ENCODE results near the gene ARHGAP26. TPM values are rescaled to one million over a fixed set of nuclear protein-coding genes. Genes with fewer than 3 reads are reported as not detected.
"Not testable (repeated sequence)": the region's sequence is repeated elsewhere in the genome, so short reads cannot be mapped to it uniquely, and the experiment has no call there.

The ARHGAP26 gene
- total RNA-seq, 1 donor from 2014 or later = 20.0 TPM

DNA sequence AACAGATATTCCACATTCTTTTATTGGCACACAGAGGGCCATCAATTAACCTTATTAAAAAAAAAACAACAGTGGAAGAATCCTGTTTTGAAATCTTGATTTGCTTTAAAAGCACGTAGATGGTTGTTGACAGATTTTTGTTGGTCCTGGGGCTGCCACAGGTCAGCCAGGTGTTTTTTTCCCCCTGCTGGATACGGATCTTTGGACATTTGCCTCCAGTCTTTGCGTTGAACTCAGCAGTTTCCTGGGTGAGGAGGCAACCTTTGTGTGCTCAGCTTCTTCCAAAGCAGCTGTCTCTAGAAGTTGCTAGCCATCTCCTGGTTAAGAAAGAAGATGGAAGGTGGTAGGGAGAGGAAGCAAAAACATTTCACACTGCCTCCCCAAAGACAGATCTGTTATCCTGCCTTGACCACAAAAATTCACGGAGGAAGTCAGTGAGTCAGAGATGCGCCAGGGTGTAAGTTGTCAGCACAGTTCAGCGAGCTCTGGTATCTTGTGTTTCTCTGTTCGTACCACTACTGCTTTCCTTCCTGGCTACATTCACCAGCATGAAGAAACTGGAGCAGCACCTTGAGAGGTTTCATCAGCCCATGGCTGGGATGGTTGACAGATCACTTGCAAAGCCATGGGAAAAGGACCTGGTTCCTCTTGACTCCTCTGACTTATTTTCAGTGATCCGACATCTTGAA, 207.3 kb downstream of the ARHGAP26 start:
- peaks cover 7% of the 10 kb centered on the region for H3K9me3 Mint-ChIP-seq
- peaks cover 93% of the 10 kb centered on the region for H3K4me1 Mint-ChIP-seq (ENCODE audit: low read depth)
- H3K4me3 Mint-ChIP-seq = peak overlapping the region; percentile 76
- DNase-seq (ENCODE audit: low spot score) = peak; percentile 55
- H3K27me3 Mint-ChIP-seq (ENCODE audit: insufficient read depth) = no peaks in the 10 kb centered on the region
- peaks cover 15% of the 10 kb centered on the region for H3K36me3 Mint-ChIP-seq (ENCODE audit: low read depth)
- H3K27ac Mint-ChIP-seq = peak overlapping the region; percentile 92
- intact Hi-C loops (cut with micrococcal nuclease) = loop anchor here (1.0 to 2.0 kb wide), 2 partner anchors 23 to 150 kb away; no protein-coding TSS in a partner anchor

DNA sequence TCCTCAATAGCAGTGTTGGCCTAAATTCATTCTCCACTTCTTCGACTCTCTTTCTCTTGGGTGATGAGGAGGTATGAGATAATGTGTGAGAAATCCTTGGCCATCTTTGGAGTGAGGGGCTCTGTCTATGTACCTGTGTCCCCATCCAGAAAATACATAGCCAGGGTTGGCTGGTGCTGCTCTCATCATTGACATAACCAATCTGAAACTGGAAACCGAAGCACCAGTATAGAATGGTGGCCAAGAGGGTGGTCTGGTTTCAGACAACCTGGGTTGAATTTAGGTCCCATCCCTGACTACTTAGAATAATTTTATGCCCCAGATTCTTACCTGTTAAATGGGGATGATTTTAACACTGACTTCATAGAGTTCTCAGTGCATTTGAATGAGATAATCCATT, 208.1 kb downstream of the ARHGAP26 start:
- peak overlapping the region; percentile 92 for H3K27ac Mint-ChIP-seq
- DNase-seq (ENCODE audit: low spot score) = no peak
- intact Hi-C loops (cut with micrococcal nuclease) = no loop called here
- peaks cover 7% of the 10 kb centered on the region for H3K9me3 Mint-ChIP-seq
- H3K27me3 Mint-ChIP-seq (ENCODE audit: insufficient read depth) = no peaks in the 10 kb centered on the region
- H3K36me3 Mint-ChIP-seq (ENCODE audit: low read depth) = peaks cover 15% of the 10 kb centered on the region
- H3K4me3 Mint-ChIP-seq = no peak overlapping the region
- H3K4me1 Mint-ChIP-seq (ENCODE audit: low read depth) = peaks cover 93% of the 10 kb centered on the region

DNA sequence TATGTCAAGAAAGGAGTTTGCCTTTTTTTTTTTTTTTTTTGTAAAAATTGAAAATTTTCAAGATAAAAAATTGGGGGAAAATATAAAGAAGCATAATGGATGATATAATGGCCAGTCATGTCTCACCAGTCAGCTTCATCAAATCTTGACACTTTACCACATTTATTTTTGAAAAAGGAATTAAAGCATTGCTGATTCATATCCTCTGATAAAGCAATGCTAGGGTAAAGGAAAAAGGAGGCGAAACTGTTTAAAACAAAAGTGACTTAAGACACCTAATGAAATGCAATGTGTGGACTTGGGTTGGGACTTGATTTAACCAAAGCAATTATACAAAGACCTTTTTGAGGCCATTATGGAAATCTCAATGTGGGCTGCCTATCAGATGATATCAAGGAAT, 208.5 kb downstream of the ARHGAP26 start:
- peaks cover 91% of the 10 kb centered on the region for H3K4me1 Mint-ChIP-seq (ENCODE audit: low read depth)
- intact Hi-C loops (cut with micrococcal nuclease) = no loop called here
- H3K27ac Mint-ChIP-seq = no peak overlapping the region
- H3K27me3 Mint-ChIP-seq (ENCODE audit: insufficient read depth) = no peaks in the 10 kb centered on the region
- H3K9me3 Mint-ChIP-seq = peaks cover 7% of the 10 kb centered on the region
- H3K36me3 Mint-ChIP-seq (ENCODE audit: low read depth) = peaks cover 15% of the 10 kb centered on the region
- H3K4me3 Mint-ChIP-seq = no peak overlapping the region
- no peak for DNase-seq (ENCODE audit: low spot score)

DNA sequence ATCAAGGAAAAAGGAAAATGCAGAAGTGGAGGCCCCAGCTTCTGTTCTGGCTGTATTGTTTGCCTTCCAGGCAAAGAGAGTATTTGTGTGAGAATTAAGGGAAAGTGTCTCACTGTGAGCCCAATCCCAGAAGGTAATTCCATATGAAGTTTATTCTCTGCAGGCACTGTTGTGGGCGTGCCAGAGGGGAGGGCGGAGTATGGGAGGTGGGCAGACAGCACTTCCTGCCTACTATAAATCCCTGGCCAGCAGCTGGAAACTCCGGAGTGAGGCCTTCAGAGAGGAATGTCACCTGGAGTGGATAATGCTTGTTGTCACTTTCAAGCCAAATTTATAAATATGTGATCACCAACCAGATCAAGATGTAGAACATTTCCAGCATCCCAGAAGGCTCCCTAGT, 209.5 kb downstream of the ARHGAP26 start:
- intact Hi-C loops (cut with micrococcal nuclease) = no loop called here
- Mint-ChIP-seq H3K27ac (no peak overlapping the region), H3K27me3 (ENCODE audit: insufficient read depth) (no peaks in the 10 kb centered on the region), H3K4me3 (no peak overlapping the region), H3K36me3 (ENCODE audit: low read depth) (peaks cover 14% of the 10 kb centered on the region), H3K4me1 (ENCODE audit: low read depth) (peaks cover 91% of the 10 kb centered on the region), H3K9me3 (peaks cover 6% of the 10 kb centered on the region)
- no peak for DNase-seq (ENCODE audit: low spot score)

DNA sequence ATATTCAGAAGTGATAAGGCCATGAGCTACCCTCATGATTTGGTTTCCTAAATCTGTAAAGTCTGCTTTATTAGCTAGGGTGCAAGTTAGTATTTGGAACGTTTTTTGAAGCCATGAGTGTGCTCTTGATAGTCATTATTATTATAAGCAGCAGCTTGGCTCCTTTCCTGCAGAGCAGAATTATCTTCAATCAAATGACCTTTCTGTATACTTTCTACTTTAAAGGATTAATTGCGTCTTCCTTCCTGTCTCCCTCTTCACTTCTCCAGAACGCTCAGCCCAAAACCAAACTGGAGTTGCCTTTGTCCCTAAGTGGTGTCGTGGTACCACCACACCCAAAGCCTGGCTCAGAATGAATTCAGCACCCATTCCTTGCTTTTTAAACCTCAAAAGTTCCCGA, 211.3 kb downstream of the ARHGAP26 start:
- intact Hi-C loops (cut with micrococcal nuclease) = no loop called here
- peaks cover 6% of the 10 kb centered on the region for H3K9me3 Mint-ChIP-seq

DNA sequence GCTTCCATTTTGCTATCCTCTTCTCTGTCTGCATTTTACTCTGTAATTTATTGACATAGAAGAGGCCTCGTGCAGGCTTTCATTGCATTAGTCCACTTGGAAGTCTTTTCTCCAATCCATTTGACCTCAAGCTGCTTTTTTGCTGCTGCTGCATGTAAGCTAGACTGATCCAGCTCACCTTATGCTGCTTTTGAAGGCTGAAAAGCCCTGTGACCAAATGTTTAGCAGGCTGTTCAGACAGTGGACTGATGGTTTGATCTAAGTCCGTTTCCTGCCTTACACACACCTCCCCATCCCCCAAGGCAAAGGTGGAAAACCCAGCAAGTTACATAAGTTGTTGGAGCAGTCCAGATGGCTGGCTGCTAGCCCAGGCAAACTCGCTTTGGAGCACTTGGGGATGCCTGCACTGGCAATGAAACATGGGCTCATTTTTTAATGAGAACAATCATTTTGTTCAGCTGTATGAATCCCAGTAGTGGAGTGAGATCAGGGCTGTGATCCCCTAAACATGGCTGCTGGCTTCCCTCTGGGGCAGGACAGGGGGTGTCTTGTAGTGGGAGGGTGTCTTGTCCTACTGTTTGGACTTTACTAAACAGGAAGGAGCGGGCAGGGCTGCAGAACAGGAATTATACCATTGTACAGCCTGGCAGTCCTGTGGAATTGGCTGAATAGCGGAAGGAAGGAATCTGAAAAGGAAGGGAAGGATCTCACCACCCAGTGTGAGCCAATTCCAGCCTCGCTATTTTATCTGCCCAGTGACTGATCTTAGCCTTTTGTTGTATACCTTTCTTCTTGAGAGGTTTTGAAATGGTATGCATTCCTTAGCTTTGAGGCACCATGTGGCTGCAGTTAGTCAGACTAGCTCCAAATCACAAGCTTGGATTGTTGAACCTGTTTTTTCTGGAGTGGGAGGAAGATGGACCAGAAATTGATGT, 212.0 kb downstream of the ARHGAP26 start:
- H3K4me3 Mint-ChIP-seq = no peak overlapping the region
- no peaks in the 10 kb centered on the region for H3K27me3 Mint-ChIP-seq (ENCODE audit: insufficient read depth)
- H3K9me3 Mint-ChIP-seq = peaks cover 10% of the 10 kb centered on the region
- peaks cover 14% of the 10 kb centered on the region for H3K36me3 Mint-ChIP-seq (ENCODE audit: low read depth)
- DNase-seq (ENCODE audit: low spot score) = no peak
- H3K4me1 Mint-ChIP-seq (ENCODE audit: low read depth) = peaks cover 71% of the 10 kb centered on the region
- H3K27ac Mint-ChIP-seq = peak overlapping the region; percentile 74
- intact Hi-C loops (cut with micrococcal nuclease) = no loop called here

More for the DNA sequence above, 211.3 kb downstream of the ARHGAP26 start:
- no peak overlapping the region for H3K4me3 Mint-ChIP-seq
- peaks cover 12% of the 10 kb centered on the region for H3K36me3 Mint-ChIP-seq (ENCODE audit: low read depth)
- H3K27me3 Mint-ChIP-seq (ENCODE audit: insufficient read depth) = no peaks in the 10 kb centered on the region
- DNase-seq (ENCODE audit: low spot score) = no peak
- H3K4me1 Mint-ChIP-seq (ENCODE audit: low read depth) = peaks cover 78% of the 10 kb centered on the region
- H3K27ac Mint-ChIP-seq = peak overlapping the region; percentile 74

DNA sequence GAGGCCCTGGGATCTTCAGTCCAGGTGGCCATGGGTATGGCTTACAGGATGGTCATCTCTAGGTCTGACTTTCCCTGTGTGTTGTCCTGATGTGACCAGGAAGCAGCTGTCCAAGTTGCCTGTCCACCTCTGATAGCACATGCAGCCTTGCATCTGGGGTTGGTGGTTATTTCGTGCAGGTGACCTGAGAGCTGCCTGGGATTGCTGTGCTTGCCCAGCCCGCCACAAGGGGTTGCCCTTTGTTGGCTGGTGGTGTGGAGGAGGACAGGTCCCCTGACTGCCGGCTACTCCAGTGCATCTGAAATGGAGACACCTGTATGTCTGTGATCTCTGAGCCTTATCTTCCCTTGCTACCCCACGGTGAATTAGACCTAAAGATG, 212.6 kb downstream of the ARHGAP26 start:
- intact Hi-C loops (cut with micrococcal nuclease) = no loop called here
- Mint-ChIP-seq H3K9me3 (peaks cover 7% of the 10 kb centered on the region), H3K4me3 (no peak overlapping the region), H3K4me1 (ENCODE audit: low read depth) (peaks cover 64% of the 10 kb centered on the region), H3K36me3 (ENCODE audit: low read depth) (peaks cover 11% of the 10 kb centered on the region), H3K27me3 (ENCODE audit: insufficient read depth) (no peaks in the 10 kb centered on the region), H3K27ac (no peak overlapping the region)
- no peak for DNase-seq (ENCODE audit: low spot score)

DNA sequence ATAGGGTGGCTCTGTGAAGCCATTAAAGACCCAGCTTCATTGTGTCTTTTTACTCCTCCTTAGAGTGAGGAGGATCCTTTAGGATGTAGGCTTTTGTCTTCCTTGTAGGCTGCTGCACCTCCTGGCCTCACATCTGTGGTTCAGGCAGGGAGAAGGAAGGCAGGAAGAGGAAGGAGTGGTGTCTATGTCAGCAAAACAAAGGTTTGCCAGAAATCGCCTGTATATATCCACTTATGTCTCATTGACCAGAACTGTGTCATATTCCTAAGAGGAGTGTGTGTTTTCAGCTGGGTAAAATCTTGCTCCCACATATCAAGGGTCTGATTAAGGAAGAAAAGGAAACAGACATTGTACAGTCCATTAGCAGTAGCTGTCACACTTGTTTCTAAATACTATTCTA, 213.8 kb downstream of the ARHGAP26 start:
- Mint-ChIP-seq H3K4me3 (no peak overlapping the region), H3K27me3 (ENCODE audit: insufficient read depth) (no peaks in the 10 kb centered on the region), H3K27ac (no peak overlapping the region), H3K9me3 (peaks cover 16% of the 10 kb centered on the region), H3K4me1 (ENCODE audit: low read depth) (peaks cover 61% of the 10 kb centered on the region), H3K36me3 (ENCODE audit: low read depth) (peaks cover 14% of the 10 kb centered on the region)
- DNase-seq (ENCODE audit: low spot score) = no peak
- intact Hi-C loops (cut with micrococcal nuclease) = no loop called here

DNA sequence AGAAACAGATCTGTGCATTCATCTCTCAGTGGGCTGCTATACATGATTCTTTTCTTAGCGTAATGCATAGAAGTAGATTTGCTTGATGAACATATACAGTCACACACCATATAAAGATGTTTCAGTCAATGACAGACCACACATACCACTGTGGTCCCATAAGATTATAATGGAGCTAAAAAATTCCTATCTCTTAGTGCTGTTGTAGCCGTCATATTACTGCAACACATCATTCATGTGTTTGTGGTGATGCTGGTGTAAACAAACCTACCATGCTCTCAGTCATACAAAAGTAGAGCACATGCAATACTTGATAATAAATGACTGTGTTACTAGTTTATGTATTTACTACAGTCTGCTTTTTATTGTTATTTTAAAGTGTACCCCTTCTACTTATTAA, 214.3 kb downstream of the ARHGAP26 start:
- H3K9me3 Mint-ChIP-seq = peaks cover 20% of the 10 kb centered on the region
- no peak overlapping the region for H3K27ac Mint-ChIP-seq
- DNase-seq (ENCODE audit: low spot score) = no peak
- peaks cover 13% of the 10 kb centered on the region for H3K36me3 Mint-ChIP-seq (ENCODE audit: low read depth)
- H3K4me3 Mint-ChIP-seq = no peak overlapping the region
- intact Hi-C loops (cut with micrococcal nuclease) = no loop called here
- H3K27me3 Mint-ChIP-seq (ENCODE audit: insufficient read depth) = no peaks in the 10 kb centered on the region
- peaks cover 56% of the 10 kb centered on the region for H3K4me1 Mint-ChIP-seq (ENCODE audit: low read depth)

DNA sequence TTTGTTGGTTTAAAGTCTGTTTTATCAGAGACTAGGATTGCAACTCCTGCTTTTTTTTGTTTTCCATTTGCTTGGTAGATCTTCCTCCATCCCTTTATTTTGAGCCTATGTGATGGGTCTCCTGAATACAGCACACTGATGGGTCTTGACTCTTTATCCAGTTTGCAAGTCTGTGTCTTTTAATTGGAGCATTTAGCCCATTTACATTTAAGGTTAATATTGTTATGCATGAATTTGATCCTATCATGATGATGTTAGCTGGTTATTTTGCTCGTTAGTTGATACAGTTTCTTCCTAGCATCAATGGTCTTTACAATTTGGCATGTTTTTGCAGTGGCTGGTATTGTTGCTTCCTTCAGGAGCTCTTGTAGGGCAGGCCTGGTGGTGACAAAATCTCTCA, 219.1 kb downstream of the ARHGAP26 start:
- DNase-seq (ENCODE audit: low spot score); H3K4me3 Mint-ChIP-seq; H3K27ac Mint-ChIP-seq; intact Hi-C loops (cut with micrococcal nuclease); H3K27me3 Mint-ChIP-seq (ENCODE audit: insufficient read depth): not testable (repeated sequence)
- peaks cover 29% of the 10 kb centered on the region for H3K4me1 Mint-ChIP-seq (ENCODE audit: low read depth)
- peaks cover 21% of the 10 kb centered on the region for H3K36me3 Mint-ChIP-seq (ENCODE audit: low read depth)
- peaks cover 32% of the 10 kb centered on the region for H3K9me3 Mint-ChIP-seq

DNA sequence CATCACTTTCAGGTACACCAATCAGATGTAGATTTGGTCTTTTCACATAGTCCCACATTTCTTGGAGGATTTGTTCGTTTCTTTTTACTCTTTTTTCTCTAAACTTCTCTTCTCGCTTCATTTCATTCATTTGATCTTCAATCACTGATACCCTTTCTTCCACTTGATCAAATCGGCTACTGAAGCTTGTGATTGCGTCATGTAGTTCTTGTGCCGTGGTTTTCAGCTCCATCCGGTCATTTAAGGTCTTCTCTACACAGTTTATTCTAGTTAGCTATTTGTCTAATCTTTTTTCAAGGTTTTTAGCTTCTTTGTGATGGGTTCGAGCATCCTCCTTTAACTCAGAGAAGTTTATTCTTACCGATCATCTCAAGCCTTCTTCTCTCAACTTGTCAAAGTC, 219.9 kb downstream of the ARHGAP26 start:
- Mint-ChIP-seq H3K4me1 (ENCODE audit: low read depth) (peaks cover 29% of the 10 kb centered on the region), H3K9me3 (peaks cover 36% of the 10 kb centered on the region), H3K36me3 (ENCODE audit: low read depth) (peaks cover 22% of the 10 kb centered on the region)
- H3K27ac Mint-ChIP-seq; H3K4me3 Mint-ChIP-seq; DNase-seq (ENCODE audit: low spot score); intact Hi-C loops (cut with micrococcal nuclease); H3K27me3 Mint-ChIP-seq (ENCODE audit: insufficient read depth): not testable (repeated sequence)

DNA sequence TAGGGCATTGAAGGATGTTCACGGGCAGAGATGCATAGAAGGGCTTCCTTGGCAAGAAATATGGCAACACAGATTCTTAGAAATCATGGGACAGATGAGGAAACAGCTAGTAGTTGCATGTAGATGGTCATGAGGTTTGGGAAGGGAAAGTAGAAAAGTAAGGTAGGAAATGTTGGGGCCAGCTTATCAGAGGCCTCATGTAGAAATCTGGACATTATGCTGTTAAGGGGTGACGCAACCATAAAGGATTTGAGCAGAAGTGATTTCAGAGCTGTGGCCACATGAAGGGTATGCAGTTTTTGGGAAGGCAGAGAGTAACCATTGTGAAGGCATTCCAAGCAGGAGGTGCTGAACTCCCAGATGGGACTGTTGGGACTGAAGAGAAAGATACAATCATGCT, 224.0 kb downstream of the ARHGAP26 start:
- intact Hi-C loops (cut with micrococcal nuclease) = no loop called here
- Mint-ChIP-seq H3K27ac (no peak overlapping the region), H3K4me3 (no peak overlapping the region), H3K27me3 (ENCODE audit: insufficient read depth) (no peaks in the 10 kb centered on the region), H3K9me3 (peaks cover 24% of the 10 kb centered on the region), H3K4me1 (ENCODE audit: low read depth) (peaks cover 58% of the 10 kb centered on the region), H3K36me3 (ENCODE audit: low read depth) (peaks cover 21% of the 10 kb centered on the region)
- no peak for DNase-seq (ENCODE audit: low spot score)

DNA sequence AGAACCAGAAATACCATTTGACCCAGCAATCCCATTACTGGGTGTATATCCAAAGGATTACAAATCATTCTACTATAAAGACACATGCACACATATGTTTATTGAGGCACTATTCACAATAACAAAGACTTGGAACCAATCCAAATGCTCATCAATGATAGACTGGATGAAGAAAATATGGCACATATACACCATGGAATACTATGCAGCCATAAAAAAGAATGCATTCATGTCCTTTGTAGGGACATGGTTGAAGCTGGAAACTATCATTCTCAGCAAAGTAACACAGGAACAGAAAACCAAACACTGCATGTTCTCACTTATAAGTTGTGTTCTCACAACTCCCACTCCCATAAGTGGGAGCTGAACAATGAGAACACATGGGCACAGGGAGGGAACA, 225.4 kb downstream of the ARHGAP26 start:
- Mint-ChIP-seq H3K4me1 (ENCODE audit: low read depth) (peaks cover 68% of the 10 kb centered on the region), H3K36me3 (ENCODE audit: low read depth) (peaks cover 21% of the 10 kb centered on the region), H3K9me3 (peaks cover 15% of the 10 kb centered on the region), H3K27ac (peak overlapping the region; percentile 59)
- not testable (repeated sequence) for DNase-seq (ENCODE audit: low spot score); H3K4me3 Mint-ChIP-seq; H3K27me3 Mint-ChIP-seq (ENCODE audit: insufficient read depth)
- intact Hi-C loops (cut with micrococcal nuclease) = loop anchor here (1.0 kb wide), 1 partner anchor 14 kb away; no protein-coding TSS in a partner anchor

All from activated T-helper 1 cell treated with anti-CD3 and anti-CD28 coated beads, Interleukin-12 subunit alpha, Interleukin-12 subunit beta, Interleukin-2, Interleukin-4 antibody, amounts not matched to agents 30 ng/mL and 10 ng/mL and 1 ng/mL, durations not matched to agents 14 hours and 24 hours and 36 hours (primary cell).